ENCODE results near the gene BMPER.

The BMPER gene

GRCh38 chr7:34145603-34146002 lies 240.3 kb downstream of the BMPER start:
- no peak for DNase-seq

DNA sequence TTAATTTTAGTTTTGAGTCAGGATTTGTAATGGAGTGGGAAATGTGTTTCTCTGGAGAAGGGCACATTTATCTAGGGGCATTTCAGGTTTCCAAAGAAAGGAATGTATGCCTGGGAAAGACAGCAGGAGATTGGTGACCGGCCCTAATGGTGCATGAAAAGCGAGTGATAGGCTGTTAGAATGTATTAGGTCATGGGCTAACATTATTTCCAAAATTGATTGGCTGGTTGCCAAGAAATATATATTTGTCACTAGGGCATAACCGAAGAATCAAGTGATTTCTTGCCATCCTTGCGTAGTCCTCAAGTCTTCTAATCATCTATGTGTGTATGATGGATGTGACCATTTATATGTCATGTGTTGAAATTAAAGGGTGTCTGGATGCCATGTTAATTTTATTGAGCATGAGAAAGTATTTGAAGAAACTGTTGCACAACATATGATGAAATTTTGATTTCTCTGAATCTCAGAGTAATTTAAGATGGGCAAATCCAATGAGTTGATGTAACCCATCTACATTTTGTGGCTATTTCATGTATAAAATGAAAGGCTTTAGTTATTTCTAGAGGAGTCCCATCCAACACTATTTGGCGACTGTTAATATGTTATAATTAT lies 248.4 kb downstream of the BMPER start:
- no peak for DNase-seq

DNA sequence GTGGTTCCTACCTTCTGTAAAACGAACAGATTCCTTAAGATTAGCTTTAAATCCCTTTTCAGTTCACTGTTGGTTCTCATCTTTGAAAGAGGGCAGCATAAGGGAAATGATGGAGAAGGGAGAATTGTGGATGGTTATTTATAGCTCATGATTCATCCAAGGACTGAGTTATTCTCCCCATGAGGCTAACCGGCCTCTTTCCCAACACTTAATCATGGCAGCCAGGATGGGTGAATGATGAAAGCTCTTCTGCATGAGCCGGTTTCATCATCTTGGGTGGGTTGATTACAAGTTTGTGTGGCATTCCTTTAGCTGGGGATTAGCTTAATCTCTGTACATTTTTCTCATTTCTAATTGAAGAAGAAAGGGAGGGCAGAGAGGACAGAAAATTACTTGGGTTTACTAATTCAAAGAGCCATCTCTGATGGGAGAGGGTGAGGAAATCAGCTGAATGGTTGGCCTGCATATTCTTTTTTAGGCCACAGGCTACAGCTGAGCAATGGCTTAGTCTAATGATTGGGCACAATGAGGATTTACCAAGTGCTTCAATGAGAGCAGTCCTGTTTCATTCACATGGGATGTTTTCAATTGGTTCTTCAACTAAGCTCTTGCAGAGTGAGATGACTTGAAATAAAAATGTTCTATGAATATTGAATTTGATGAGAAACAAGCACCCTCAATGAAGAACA lies 250.0 kb downstream of the BMPER start:
- no peak for DNase-seq

DNA sequence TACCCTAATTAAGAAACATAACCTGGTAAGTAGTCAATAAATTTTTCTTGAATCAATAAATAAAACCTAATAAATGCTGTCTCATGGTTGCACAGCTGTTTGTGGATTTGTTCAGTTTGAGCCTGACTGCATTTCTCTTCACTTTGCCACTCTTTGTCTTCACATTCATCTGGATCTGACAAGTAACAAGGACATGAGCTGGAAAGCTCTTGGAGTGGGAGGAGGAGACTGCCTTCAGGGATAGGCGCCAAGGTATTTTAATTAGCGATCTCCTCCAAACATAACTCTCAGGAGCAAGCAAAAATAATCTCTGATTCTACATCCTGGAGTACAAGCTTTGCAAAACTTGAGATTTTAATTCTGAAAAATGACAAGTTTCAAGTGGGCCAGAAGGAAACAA lies 251.0 kb downstream of the BMPER start:
- no peak for DNase-seq

- DNase-seq: no peak
These were observed 251.8 kb downstream of the BMPER start for GRCh38 chr7:34157137-34157536.

- peak; percentile 19 for DNase-seq
These were observed 253.2 kb downstream of the BMPER start for GRCh38 chr7:34158368-34159153.

GRCh38 chr7:34160261-34160752 lies 255.0 kb downstream of the BMPER start:
- no peak for DNase-seq

DNA sequence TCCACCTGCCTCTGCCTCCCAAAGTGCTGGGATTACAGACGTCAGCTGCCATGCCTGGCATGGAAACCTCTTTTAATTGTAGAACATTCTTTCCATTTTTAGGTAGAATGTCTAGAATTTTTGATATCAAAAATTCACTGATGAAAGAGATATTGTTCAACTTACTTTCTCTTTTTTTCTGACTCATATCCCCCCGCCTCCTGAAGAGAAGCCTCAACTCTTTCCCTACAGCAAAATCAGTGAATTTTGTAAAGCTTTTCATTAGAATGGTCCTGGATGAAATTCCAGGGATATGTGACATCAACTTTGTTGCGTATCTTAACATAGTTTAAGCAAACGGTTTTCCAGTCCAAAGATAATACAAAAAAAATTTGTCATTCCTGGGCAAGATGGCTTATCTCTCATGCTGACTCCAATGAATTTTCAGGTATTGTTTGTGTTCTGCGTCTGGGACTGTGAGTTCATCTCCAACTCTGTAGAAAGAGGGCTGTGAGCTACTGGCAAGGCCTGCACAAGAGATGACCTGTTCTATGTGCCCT lies 256.8 kb downstream of the BMPER start:
- DNase-seq: no peak

- no peak for DNase-seq
These were observed 257.3 kb downstream of the BMPER start for GRCh38 chr7:34162677-34163076.

- DNase-seq: no peak
These were observed 258.6 kb downstream of the BMPER start for GRCh38 chr7:34163956-34164355.

GRCh38 chr7:34165466-34165865 lies 260.1 kb downstream of the BMPER start:
- DNase-seq: no peak

- no peak for DNase-seq
These were observed 260.7 kb downstream of the BMPER start for GRCh38 chr7:34165927-34166550.

DNA sequence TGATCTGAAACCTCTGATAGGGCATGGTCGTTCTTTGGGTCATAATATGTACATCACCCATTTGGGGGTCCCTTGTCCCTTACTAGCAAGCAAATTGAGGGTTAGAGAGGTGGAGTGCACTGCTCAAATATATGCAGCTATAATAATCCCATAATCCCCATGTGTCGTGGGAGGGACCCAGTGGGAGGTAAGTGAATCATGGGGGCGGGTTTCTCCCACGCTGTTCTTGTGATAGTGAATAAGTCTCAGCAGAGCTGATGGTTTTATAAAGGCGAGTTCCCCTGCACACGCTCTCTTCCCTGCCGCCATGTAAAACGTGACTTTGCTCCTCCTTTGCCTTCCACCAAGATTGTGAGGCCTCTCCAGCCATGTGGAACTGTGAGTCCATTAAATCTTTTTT lies 262.7 kb downstream of the BMPER start:
- no peak for DNase-seq

DNA sequence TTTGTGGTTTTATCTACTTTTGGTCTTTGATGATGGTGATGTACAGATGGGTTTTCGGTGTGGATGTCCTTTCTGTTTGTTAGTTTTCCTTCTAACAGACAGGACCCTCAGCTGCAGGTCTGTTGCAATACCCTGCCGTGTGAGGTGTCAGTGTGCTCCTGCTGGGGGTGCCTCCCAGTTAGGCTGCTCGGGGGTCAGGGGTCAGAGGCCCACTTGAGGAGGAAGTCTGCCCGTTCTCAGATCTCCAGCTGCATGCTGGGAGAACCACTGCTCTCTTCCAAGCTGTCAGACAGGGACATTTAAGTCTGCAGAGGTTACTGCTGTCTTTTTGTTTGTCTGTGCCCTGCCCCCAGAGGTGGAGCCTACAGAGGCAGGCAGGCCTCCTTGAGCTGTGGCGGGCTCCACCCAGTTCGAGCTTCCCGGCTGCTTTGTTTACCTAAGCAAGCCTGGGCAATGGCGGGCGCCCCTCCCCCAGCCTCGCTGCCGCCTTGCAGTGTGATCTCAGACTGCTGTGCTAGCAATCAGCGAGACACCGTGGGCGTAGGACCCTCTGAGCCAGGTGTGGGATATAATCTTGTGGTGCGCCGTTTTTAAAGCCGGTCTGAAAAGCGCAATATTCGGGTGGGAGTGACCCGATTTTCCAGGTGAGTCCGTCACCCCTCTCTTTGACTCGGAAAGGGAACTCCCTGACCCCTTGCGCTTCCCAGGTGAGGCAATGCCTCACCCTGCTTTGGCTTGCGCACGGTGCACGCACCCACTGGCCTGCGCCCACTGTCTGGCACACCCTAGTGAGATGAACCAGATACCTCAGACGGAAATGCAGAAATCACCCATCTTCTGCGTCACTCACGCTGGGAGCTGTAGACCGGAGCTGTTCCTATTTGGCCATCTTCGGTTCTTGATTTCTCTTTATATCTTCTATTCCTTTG lies 269.6 kb downstream of the BMPER start:
- DNase-seq: peak; percentile 37

DNA sequence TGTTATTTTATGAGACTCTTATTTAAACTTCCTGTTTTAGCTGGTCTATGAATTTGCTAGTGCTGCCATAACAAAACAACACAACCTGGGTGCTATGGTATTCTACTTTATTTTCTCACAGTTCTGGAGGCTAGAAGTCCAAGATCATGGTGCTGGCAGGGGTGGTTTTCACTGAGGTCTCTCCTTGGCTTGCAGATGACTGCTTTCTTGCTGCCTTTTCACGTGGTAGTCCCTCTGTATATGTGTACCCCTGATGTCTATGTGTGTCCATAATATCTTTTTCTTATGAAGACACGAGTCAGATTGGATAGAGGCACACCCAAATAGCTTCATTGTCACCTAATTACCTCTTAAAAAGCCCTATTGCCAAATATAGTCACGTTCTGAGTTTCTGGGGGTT lies 270.5 kb downstream of the BMPER start:
- DNase-seq: no peak

DNA sequence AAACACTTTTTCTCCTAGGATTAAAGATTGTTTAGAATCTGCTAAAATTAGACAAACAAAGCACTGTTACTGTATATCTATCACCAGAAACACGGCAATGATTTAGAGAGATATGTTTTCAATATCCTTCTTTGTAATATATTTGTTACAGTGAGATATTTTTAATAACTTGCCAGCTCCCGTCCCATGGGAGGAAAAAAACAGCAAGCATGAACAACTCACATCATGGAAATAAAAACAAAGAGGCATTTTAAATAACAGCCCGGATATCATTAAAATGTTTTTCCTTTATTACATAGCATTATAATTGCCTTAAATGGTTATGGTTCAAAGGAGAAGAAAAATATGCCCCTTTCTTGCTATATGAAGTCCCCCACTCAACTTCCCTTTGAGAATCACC lies 272.1 kb downstream of the BMPER start:
- DNase-seq: no peak

DNA sequence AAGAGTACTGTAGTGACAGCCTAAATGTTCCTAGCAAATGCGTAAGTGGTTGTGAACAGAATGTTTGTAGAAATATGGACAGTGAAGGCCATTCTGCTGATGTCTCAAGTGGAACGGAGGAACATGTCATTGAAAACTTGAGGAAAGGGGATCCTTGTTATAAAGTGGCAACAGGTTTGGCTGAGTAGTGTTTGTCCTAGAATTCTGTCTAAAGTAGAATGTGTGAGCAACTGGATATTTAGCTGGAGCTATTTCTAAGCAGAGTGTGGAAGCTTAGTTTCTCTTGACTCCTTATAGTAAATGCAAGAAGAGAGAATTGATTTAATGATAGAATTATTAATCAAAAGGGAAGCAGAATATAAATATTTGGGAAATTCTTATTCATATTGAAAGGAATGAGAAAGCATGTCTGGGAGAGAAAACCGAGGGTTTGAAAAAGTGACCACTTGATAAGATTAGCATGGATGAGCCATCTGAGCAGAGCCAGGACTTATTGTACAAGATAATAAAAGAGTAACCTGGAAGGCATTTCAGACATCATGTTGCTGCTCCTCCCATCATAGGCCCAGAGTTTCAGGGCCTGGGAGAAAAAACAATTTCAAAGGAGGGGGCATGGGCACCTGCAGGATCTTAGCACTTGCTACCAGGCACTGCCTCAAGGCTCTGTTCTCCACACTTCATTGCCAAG lies 276.1 kb downstream of the BMPER start:
- no peak for DNase-seq

- DNase-seq: no peak
These were observed 279.1 kb downstream of the BMPER start for GRCh38 chr7:34184466-34184865.

- DNase-seq: no peak
These were observed 282.5 kb downstream of the BMPER start for GRCh38 chr7:34187798-34188307.

- DNase-seq: no peak
These were observed 283.7 kb downstream of the BMPER start for GRCh38 chr7:34189031-34189430.

DNA sequence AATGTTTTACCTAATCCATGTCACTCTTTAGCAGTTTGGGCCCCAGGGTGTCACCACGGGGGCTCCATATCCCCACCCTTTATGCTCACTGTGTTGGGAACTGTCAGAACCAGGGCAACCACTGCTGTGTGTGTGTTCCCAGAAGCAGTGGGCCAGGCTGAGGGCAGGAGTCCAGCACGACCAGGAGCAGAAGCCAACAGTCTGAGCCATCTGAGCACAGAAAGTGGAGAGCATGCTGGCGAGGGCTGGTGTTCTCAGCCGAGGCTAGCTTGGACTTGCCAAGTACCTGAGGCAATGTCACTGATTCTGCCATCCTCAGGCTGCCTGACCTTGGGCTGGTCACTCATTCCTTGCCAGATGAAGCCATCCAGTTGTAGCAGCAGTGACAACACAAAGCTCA lies 285.0 kb downstream of the BMPER start:
- DNase-seq: no peak

All from NCI-H2171 (cell line).